A549 (cell line): Measurements from ENCODE around the gene SLC7A4.

ENCODE experiments used
- CHD2 ChIP-seq: fragments of 150-350 bp; IDR thresholded peaks from 2 replicates; pipeline ENCODE4 v1.6.1; 2014; ENCODE audit warnings: low read length; ENCODE audit not compliant: partially characterized antibody
- MYC ChIP-seq: IDR thresholded peaks from 2 replicates; pipeline ENCODE4 v1.6.1; 2012; ENCODE audit warnings: mild to moderate bottlenecking, inconsistent platforms, low read length, improper control_type of control experiment, borderline replicate concordance
- POLR2A ChIP-seq: IDR thresholded peaks from 2 replicates; pipeline ENCODE4 v1.6.1; 2012; ENCODE audit warnings: mild to moderate bottlenecking, low read length
- RCOR1 ChIP-seq: fragments of 150-350 bp; IDR thresholded peaks from 2 replicates; pipeline ENCODE4 v1.6.1; 2014; ENCODE audit warnings: antibody characterized with exemption, low read length, low read depth
- TFCP2L1 ChIP-seq: fragments of 250-450 bp; sonication (Bioruptor Pico); IDR thresholded peaks from 2 replicates; pipeline ENCODE4 v1.5.0; 2021; ENCODE audit warnings: mild to moderate bottlenecking
- ZFP36 ChIP-seq: fragments of 450-650 bp; IDR thresholded peaks from 2 replicates; pipeline ENCODE4 v1.6.1; 2014; ENCODE audit warnings: borderline replicate concordance; ENCODE audit not compliant: partially characterized antibody
- TF ChIP-seq, protein P1 (sequence below): fragments of >200 bp; sonication (Bioruptor Twin); formaldehyde crosslinking; IDR thresholded peaks from 3 replicates; pipeline ENCODE4 v1.5.1; 2016

DNA sequence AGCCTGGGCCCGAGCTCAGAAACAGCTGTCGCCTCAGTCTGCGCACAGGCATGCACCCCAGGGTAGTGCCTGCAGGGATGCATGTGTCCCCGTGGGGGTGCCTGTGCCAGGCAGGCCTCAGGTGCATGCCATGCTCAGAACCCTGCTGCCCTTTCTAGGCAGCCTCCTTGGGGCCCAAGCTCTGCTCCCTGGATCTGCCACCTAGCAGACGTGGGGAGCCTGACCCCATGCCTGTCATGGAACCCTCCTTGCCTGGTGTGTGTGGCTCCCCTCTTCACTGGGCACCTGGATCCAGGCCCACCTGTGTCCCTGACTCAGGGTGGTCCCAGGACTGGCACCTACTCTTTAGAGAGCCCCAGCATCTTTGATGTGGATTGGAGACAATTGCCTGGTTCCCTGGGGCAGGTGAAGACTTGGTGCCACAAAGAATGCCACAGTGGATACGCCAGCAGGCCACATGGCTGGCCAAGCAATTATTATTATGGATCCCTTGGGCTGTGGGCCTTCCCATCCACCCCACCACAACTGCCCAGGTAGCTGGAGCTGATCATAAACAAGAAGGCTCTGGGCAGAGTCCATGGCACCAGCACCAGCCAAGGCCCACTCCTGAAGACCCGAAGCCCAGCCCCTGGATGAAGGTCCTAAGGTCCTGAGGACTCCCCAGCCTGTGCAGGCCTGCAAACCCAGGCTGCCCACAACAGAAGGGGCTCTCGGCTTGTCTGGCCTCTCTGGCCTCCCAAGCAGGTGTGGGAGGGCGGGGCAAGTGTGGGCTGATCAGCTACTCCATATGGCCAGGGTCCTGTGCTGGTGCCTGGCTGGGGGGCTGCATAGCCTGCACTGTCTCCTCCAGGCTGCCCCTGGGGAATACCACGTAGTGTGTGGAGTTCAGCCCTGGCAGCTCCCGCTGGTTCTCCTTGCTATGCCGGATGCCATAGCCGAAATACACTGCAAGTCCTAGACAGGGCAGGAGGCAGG is 3.8 kb downstream of the SLC7A4 start:
- TF ChIP-seq TFCP2L1 (CRISPR knock-in tag) = no peak
- no peak for TF ChIP-seq CHD2
- TF ChIP-seq, protein P1, sequence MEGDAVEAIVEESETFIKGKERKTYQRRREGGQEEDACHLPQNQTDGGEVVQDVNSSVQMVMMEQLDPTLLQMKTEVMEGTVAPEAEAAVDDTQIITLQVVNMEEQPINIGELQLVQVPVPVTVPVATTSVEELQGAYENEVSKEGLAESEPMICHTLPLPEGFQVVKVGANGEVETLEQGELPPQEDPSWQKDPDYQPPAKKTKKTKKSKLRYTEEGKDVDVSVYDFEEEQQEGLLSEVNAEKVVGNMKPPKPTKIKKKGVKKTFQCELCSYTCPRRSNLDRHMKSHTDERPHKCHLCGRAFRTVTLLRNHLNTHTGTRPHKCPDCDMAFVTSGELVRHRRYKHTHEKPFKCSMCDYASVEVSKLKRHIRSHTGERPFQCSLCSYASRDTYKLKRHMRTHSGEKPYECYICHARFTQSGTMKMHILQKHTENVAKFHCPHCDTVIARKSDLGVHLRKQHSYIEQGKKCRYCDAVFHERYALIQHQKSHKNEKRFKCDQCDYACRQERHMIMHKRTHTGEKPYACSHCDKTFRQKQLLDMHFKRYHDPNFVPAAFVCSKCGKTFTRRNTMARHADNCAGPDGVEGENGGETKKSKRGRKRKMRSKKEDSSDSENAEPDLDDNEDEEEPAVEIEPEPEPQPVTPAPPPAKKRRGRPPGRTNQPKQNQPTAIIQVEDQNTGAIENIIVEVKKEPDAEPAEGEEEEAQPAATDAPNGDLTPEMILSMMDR = no peak
- no peak for TF ChIP-seq POLR2A
- TF ChIP-seq RCOR1 = no peak
- TF ChIP-seq MYC = no peak
- TF ChIP-seq ZFP36 = no peak
